ENCODE results near the gene GNB1.

The GNB1 gene

GRCh38 chr1:1819762-1820161, 71.1 kb downstream of the GNB1 start:
- no peak for DNase-seq (ENCODE audit: insufficient read length, low spot score)
- FAIRE-seq = no peak
- TF ChIP-seq, protein P1, sequence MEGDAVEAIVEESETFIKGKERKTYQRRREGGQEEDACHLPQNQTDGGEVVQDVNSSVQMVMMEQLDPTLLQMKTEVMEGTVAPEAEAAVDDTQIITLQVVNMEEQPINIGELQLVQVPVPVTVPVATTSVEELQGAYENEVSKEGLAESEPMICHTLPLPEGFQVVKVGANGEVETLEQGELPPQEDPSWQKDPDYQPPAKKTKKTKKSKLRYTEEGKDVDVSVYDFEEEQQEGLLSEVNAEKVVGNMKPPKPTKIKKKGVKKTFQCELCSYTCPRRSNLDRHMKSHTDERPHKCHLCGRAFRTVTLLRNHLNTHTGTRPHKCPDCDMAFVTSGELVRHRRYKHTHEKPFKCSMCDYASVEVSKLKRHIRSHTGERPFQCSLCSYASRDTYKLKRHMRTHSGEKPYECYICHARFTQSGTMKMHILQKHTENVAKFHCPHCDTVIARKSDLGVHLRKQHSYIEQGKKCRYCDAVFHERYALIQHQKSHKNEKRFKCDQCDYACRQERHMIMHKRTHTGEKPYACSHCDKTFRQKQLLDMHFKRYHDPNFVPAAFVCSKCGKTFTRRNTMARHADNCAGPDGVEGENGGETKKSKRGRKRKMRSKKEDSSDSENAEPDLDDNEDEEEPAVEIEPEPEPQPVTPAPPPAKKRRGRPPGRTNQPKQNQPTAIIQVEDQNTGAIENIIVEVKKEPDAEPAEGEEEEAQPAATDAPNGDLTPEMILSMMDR (IDR thresholded peaks at IDR 0.05; ENCODE audit: insufficient read depth, missing control alignments) = no peak

DNA sequence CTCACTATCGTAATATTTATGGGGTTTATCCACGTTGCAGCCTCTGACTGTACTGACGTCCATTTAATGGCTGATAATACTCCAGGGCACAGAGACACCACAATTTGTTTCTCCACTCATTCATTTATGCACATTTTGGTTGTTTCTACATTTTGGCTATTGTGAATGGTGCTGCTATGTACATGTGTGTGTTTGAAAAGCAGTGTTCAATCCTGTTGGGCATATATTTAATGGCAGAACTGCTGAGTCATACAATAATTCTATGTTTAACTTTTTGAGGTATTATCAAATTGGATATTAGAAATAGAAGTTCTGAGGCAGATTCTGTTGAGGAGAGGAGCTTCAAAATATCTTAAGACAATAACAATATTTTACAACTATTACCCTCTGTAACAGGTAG, 73.7 kb downstream of the GNB1 start:
- FAIRE-seq (no peak), DNase-seq (ENCODE audit: insufficient read length, low spot score) (no peak)
- TF ChIP-seq, protein P1 (IDR thresholded peaks at IDR 0.05; ENCODE audit: insufficient read depth, missing control alignments) = no peak

DNA sequence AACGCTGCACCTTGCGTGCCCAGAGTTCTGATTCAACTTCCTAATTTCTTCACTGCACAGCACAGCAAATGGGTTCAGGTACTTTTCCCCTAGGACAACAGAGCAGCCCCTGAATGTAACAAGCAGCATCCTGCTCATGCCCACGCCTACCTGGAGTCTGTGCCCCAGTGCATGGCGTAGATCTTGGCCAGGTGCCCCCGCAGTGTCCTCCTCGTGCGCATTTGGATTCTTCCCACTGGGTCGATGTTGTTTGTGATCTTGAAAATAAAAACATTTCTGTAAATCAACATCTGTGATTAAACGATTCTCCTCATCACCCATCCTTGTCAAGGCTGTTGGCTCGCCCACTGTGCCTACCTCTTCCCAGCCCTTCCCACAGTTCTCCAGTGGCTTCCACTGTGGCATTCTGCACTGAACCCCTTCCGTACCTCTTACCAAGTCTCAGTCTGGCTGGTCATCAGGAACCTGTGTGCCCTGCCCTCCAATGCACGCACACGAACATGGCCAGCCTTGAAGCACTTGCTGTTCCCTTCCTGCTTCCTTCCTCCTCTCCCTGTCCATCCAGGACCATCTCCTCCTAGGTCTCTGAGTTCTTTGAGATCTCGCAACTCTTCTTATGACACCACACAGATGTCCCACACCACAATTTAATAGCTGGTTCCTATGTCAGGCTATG, 75.1 kb downstream of the GNB1 start:
- FAIRE-seq (no peak), DNase-seq (ENCODE audit: insufficient read length, low spot score) (no peak)
- TF ChIP-seq, protein P1 (IDR thresholded peaks at IDR 0.05; ENCODE audit: insufficient read depth, missing control alignments) = no peak

GRCh38 chr1:1809489-1809888, 81.4 kb downstream of the GNB1 start:
- no peak for FAIRE-seq
- DNase-seq (ENCODE audit: insufficient read length, low spot score) = peak; percentile 57
- TF ChIP-seq, protein P1 (IDR thresholded peaks at IDR 0.05; ENCODE audit: insufficient read depth, missing control alignments) = no peak

DNA sequence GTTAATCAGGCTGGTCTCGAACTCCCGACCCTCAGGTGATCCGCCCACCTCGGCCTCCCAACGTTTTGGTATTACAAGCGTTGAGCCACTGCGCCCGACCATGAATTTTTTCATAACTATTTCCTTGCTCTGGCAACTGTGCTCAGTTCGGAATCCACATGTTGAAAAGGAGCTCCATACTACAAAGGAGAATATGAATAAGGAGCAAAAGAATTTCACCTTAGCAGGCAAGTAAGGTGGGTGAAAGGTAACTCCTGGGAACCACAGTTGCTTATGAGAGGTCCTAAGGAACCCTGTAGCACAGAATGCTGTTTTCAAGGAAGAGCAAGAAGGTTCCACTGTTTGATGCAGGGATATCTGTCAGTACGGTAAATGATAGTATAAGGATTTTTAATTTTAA, 82.7 kb downstream of the GNB1 start:
- TF ChIP-seq, protein P1 (IDR thresholded peaks at IDR 0.05; ENCODE audit: insufficient read depth, missing control alignments) = no peak
- no peak for FAIRE-seq
- no peak for DNase-seq (ENCODE audit: insufficient read length, low spot score)

- TF ChIP-seq, protein P1 (IDR thresholded peaks at IDR 0.05; ENCODE audit: insufficient read depth, missing control alignments) = no peak
- FAIRE-seq (no peak), DNase-seq (ENCODE audit: insufficient read length, low spot score) (no peak)
These were observed 84.0 kb downstream of the GNB1 start for GRCh38 chr1:1806890-1807289.

- no peak for DNase-seq (ENCODE audit: insufficient read length, low spot score)
- no peak for FAIRE-seq
- TF ChIP-seq, protein P1 (IDR thresholded peaks at IDR 0.05; ENCODE audit: insufficient read depth, missing control alignments) = no peak
These were observed 86.6 kb downstream of the GNB1 start for GRCh38 chr1:1804301-1804700.
